Measurements from ENCODE around the gene LHFPL6. TPM values are rescaled to one million over a fixed set of nuclear protein-coding genes. Genes with fewer than 3 reads are reported as not detected.

Gene LHFPL6
- total and polyA plus RNA-seq, 3 donors from 2014 or later = 37.3 to 65.5 (median 52.1) TPM

- no peaks in the 10 kb centered on the region for H3K36me3 ChIP-seq (ENCODE audit: low read depth, missing control alignments)
- H3K27ac ChIP-seq = no peak overlapping the region
- H3K4me1 ChIP-seq = no peaks in the 10 kb centered on the region
- TF ChIP-seq CTCF (IDR thresholded peaks at IDR 0.05) (no peak), POLR2A (IDR thresholded peaks at IDR 0.05) (no peak)
- 84 to 90% methylated on average over 1 of the region's 1 CpG for WGBS, 2 donors
- H3K4me3 ChIP-seq = no peak overlapping the region
- intact Hi-C loops (cut with DNase I; ENCODE audit: low total_unique reads) = no loop called here
- no peaks in the 10 kb centered on the region for H3K27me3 ChIP-seq
- no peaks in the 10 kb centered on the region for H3K9me3 ChIP-seq
- no peak for DNase-seq
Observed at GRCh38 chr13:39635564-39635963, 32.6 kb upstream of the LHFPL6 start.

DNA sequence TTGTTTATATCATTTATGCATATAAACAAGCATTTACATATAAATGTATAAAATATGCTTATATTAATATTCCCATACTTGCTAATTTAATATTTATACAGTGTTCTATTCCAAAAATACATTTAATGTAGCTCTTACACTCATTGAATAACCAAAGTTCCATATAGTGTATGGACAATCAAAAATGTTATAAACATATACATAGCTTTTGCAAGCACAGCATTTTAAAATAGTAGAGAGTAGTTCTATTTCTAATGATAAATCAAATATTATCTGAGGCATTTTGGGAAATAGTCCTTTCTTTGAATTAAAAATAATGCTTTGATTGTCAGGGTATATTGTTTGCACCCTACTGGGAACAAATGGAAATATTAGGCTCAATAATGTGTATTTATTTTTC, 30.0 kb upstream of the LHFPL6 start:
- H3K4me3 ChIP-seq = no peak overlapping the region
- no peaks in the 10 kb centered on the region for H3K9me3 ChIP-seq
- TF ChIP-seq POLR2A (IDR thresholded peaks at IDR 0.05) (no peak), CTCF (IDR thresholded peaks at IDR 0.05) (no peak)
- no peaks in the 10 kb centered on the region for H3K27me3 ChIP-seq
- H3K4me1 ChIP-seq = no peaks in the 10 kb centered on the region
- no peak for DNase-seq
- no peak overlapping the region for H3K27ac ChIP-seq
- intact Hi-C loops (cut with DNase I; ENCODE audit: low total_unique reads) = no loop called here
- H3K36me3 ChIP-seq (ENCODE audit: low read depth, missing control alignments) = no peaks in the 10 kb centered on the region

DNA sequence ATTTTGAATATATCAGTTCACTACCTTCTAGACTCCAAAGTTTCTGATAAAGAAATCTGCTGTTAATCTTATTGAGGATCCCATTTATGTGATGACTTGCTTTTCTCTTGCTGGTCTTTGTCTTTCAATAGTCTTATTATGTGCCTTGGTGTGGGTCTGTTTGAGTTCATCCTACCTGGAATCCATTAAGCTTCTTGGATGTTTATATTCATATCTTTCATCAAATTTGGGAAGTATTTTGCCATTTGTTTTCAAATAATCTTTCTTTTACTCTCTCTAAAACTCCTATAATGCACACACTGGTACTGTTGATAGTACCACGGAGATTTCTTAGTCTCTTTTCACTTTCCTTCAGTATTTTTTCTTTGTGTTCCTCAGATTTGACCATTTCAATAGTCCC, 28.3 kb upstream of the LHFPL6 start:
- H3K36me3 ChIP-seq (ENCODE audit: low read depth, missing control alignments) = no peaks in the 10 kb centered on the region
- WGBS, 2 donors = 94 to 100% methylated on average over 1 of the region's 1 CpG
- no peaks in the 10 kb centered on the region for H3K27me3 ChIP-seq
- TF ChIP-seq POLR2A (IDR thresholded peaks at IDR 0.05) (no peak), CTCF (IDR thresholded peaks at IDR 0.05) (no peak)
- DNase-seq = no peak
- no peak overlapping the region for H3K4me3 ChIP-seq
- H3K27ac ChIP-seq = no peak overlapping the region
- no peaks in the 10 kb centered on the region for H3K4me1 ChIP-seq
- intact Hi-C loops (cut with DNase I; ENCODE audit: low total_unique reads) = no loop called here
- H3K9me3 ChIP-seq = no peaks in the 10 kb centered on the region

DNA sequence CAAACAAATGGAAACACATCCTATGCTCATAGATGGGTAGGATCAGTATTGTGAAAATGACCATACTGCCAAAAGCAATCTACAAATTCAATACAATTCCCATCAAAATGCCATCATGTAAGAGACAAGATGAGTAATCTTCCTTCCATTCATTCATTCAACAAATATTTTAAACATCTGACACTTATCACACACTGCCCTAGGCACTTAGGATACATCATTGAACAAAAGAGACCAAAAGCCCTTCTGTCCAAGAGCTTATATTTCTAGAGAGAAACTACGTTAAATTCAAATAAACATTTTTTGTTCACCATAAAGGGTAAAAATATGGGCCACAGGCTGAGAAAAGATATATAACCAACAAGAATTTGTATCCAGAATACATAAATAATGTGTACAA, 20.5 kb upstream of the LHFPL6 start:
- Histone ChIP-seq H3K27me3 (no peaks in the 10 kb centered on the region), H3K36me3 (ENCODE audit: low read depth, missing control alignments) (no peaks in the 10 kb centered on the region), H3K9me3 (no peaks in the 10 kb centered on the region), H3K27ac (no peak overlapping the region), H3K4me1 (no peaks in the 10 kb centered on the region), H3K4me3 (no peak overlapping the region)
- no peak for DNase-seq
- 89 to 90% methylated on average over 1 of the region's 1 CpG for WGBS, 2 donors
- TF ChIP-seq CTCF (IDR thresholded peaks at IDR 0.05) (no peak), POLR2A (IDR thresholded peaks at IDR 0.05) (no peak)
- intact Hi-C loops (cut with DNase I; ENCODE audit: low total_unique reads) = no loop called here

DNA sequence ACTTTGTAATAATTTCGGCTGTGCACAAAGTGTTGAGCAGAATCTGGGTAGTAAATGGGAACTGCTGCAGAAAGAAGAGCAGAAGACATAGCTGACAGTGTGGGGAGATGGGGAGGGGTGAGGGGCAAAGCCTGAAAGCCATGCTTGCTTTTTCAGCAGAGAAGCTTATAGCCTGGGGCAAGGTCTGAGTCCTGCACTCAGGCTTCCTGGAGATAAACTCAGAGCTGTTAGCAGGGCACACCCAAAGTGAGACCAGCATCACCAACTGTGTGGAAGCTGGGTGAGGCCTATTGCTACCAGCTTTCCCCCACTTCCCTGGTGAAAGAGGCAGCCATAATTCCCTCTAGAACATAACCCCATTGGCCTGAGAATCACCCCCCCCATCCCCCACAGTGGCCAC, 15.6 kb upstream of the LHFPL6 start:
- no peaks in the 10 kb centered on the region for H3K4me1 ChIP-seq
- no peaks in the 10 kb centered on the region for H3K27me3 ChIP-seq
- no peak overlapping the region for H3K4me3 ChIP-seq
- DNase-seq = no peak
- no peak overlapping the region for H3K27ac ChIP-seq
- 43 to 77% methylated on average over 1 of the region's 1 CpG for WGBS, 2 donors
- TF ChIP-seq CTCF (IDR thresholded peaks at IDR 0.05) = no peak
- TF ChIP-seq POLR2A (IDR thresholded peaks at IDR 0.05) = no peak
- intact Hi-C loops (cut with DNase I; ENCODE audit: low total_unique reads) = no loop called here
- no peaks in the 10 kb centered on the region for H3K9me3 ChIP-seq
- no peaks in the 10 kb centered on the region for H3K36me3 ChIP-seq (ENCODE audit: low read depth, missing control alignments)
